Thymus (tissue), 11 donors: ENCODE measurements around the gene RPS6KB2. TPM values are rescaled to one million over a fixed set of nuclear protein-coding genes. Genes with fewer than 3 reads are reported as not detected.
A peak's percentile ranks its signal among the peaks of the same experiment; 100 is the strongest.

Experiments
- DNase-seq, 9 donors: peaks; one replicate each; pipeline ENCODE4 v3.0.0-alpha.2; 2013; ENCODE audit warnings: low spot score in 9 of 9, low read depth in 6 of 9, missing footprints in 1 of 9
- H3K27ac ChIP-seq, 2 donors: one replicate each; pipeline ENCODE4 v1.5.1; 2013; ENCODE audit warnings: control low read depth in 1 of 2, low read depth in 1 of 2, low read length in 1 of 2, mild to moderate bottlenecking in 1 of 2, moderate library complexity in 1 of 2
- H3K27me3 ChIP-seq, 2 donors: one replicate each; pipeline ENCODE4 v1.5.1; 2013; ENCODE audit warnings: low read length in 1 of 2; ENCODE audit not compliant: control insufficient read depth in 2 of 2, insufficient read depth in 1 of 2
- H3K36me3 ChIP-seq, 2 donors: one replicate each; pipeline ENCODE4 v1.5.1; 2013; ENCODE audit warnings: low read length in 1 of 2, mild to moderate bottlenecking in 1 of 2, moderate library complexity in 1 of 2; ENCODE audit not compliant: control insufficient read depth in 2 of 2, insufficient read depth in 2 of 2
- H3K4me1 ChIP-seq, 2 donors: one replicate each; pipeline ENCODE4 v1.5.1; 2013; ENCODE audit warnings: low read length in 2 of 2; ENCODE audit not compliant: control insufficient read depth in 2 of 2, insufficient read depth in 2 of 2
- H3K4me3 ChIP-seq, 2 donors: one replicate each; pipeline ENCODE4 v1.5.1; 2013; ENCODE audit warnings: low read length in 2 of 2, control low read depth in 1 of 2, mild to moderate bottlenecking in 1 of 2
- H3K9me3 ChIP-seq, 2 donors: one replicate each; pipeline ENCODE4 v1.5.1; 2013; ENCODE audit warnings: low read length in 1 of 2, mild to moderate bottlenecking in 1 of 2; ENCODE audit not compliant: control insufficient read depth in 2 of 2, insufficient read depth in 1 of 2
- WGBS: extraction: QIAGEN DNeasy Blood & Tissue Kit; methylation state at CpG from one replicate; pipeline ENCODE4 v1.1.7; 2013; 5-methylcytosine and 5-hydroxymethylcytosine counted together
- polyA plus RNA-seq: library from polyadenylated mRNA; stranded (reverse); fragments of 200-250 nt; gene quantifications from one replicate; pipeline ENCODE4 v1.2.3, GENCODE V29; 2013
- total RNA-seq: library from RNA; stranded (reverse); fragments of 120-200 nt; gene quantifications from one replicate; pipeline ENCODE4 v1.2.4, GENCODE V29; 2013
- donor health status: healthy.

RPS6KB2 gene
- total and polyA plus RNA-seq, 2 donors = 50.1 to 76.8 TPM

- no peak for DNase-seq
- Histone ChIP-seq H3K4me3 (peak overlapping the region; percentile 30 to 51), H3K27me3 (no peaks in the 10 kb centered on the region), H3K36me3 (peaks cover 33 to 54% of the 10 kb centered on the region in 2 donors), H3K9me3 (peaks cover 0 to 3% of the 10 kb centered on the region in 2 donors), H3K27ac (peak overlapping the region; percentile 98), H3K4me1 (peaks cover 81 to 98% of the 10 kb centered on the region in 2 donors)
- WGBS = 82% methylated on average over 12 of the region's 12 CpGs
Observed at GRCh38 chr11:67407688-67408163, 20.6 kb upstream of the RPS6KB2 start.

GRCh38 chr11:67408437-67409200 lies 19.7 kb upstream of the RPS6KB2 start:
- H3K27ac ChIP-seq = peak overlapping the region; percentile 98
- no peaks in the 10 kb centered on the region for H3K27me3 ChIP-seq
- H3K36me3 ChIP-seq = peaks cover 33 to 54% of the 10 kb centered on the region in 2 donors
- WGBS = 7% methylated on average over 18 of the region's 18 CpGs
- peak in 1 of 9 donors; percentile 66 for DNase-seq
- H3K9me3 ChIP-seq = peaks cover 0 to 3% of the 10 kb centered on the region in 2 donors
- peak overlapping the region; percentile 51 to 55 for H3K4me3 ChIP-seq
- peaks cover 85 to 98% of the 10 kb centered on the region in 2 donors for H3K4me1 ChIP-seq

GRCh38 chr11:67409261-67409666 lies 19.0 kb upstream of the RPS6KB2 start:
- Histone ChIP-seq H3K27ac (peak overlapping the region; percentile 98), H3K4me3 (peak overlapping the region; percentile 51 to 55), H3K4me1 (peaks cover 85 to 98% of the 10 kb centered on the region in 2 donors), H3K27me3 (no peaks in the 10 kb centered on the region), H3K36me3 (peaks cover 33 to 54% of the 10 kb centered on the region in 2 donors), H3K9me3 (peaks cover 0 to 3% of the 10 kb centered on the region in 2 donors)
- peak in 8 of 9 donors; percentile 68 to 95 (median 84) for DNase-seq
- 4% methylated on average over 24 of the region's 24 CpGs for WGBS

- H3K36me3 ChIP-seq = peaks cover 33 to 50% of the 10 kb centered on the region in 2 donors
- DNase-seq = no peak
- H3K27me3 ChIP-seq = peaks cover 0 to under 1% of the 10 kb centered on the region in 2 donors
- peak overlapping the region; percentile 51 to 55 for H3K4me3 ChIP-seq
- H3K4me1 ChIP-seq = peaks cover 87 to 98% of the 10 kb centered on the region in 2 donors
- H3K27ac ChIP-seq = peak overlapping the region; percentile 98
- WGBS = 27% methylated on average over 13 of the region's 13 CpGs
- peaks cover 0 to 3% of the 10 kb centered on the region in 2 donors for H3K9me3 ChIP-seq
Observed at GRCh38 chr11:67409781-67410368, 18.4 kb upstream of the RPS6KB2 start.

- peaks cover 0 to 3% of the 10 kb centered on the region in 2 donors for H3K9me3 ChIP-seq
- H3K27ac ChIP-seq = peak overlapping the region; percentile 98
- WGBS = 75% methylated on average over 15 of the region's 15 CpGs
- H3K4me1 ChIP-seq = peaks cover 86 to 98% of the 10 kb centered on the region in 2 donors
- DNase-seq = no peak
- H3K4me3 ChIP-seq = peak overlapping the region in 1 of 2 donors; percentile 51
- H3K36me3 ChIP-seq = peaks cover 28 to 45% of the 10 kb centered on the region in 2 donors
- peaks cover 0 to 6% of the 10 kb centered on the region in 2 donors for H3K27me3 ChIP-seq
Observed at GRCh38 chr11:67410369-67410831, 17.9 kb upstream of the RPS6KB2 start.

- DNase-seq = no peak
- Histone ChIP-seq H3K4me1 (peaks cover 86 to 95% of the 10 kb centered on the region in 2 donors), H3K27me3 (peaks cover 0 to 9% of the 10 kb centered on the region in 2 donors), H3K4me3 (no peak overlapping the region), H3K36me3 (peaks cover 20 to 37% of the 10 kb centered on the region in 2 donors), H3K27ac (peak overlapping the region; percentile 58 to 98), H3K9me3 (peaks cover 0 to 3% of the 10 kb centered on the region in 2 donors)
- WGBS = 95% methylated on average over 17 of the region's 17 CpGs
Observed at GRCh38 chr11:67410984-67411784, 17.1 kb upstream of the RPS6KB2 start.

- peaks cover 0 to 3% of the 10 kb centered on the region in 2 donors for H3K9me3 ChIP-seq
- 79% methylated on average over 7 of the region's 7 CpGs for WGBS
- H3K4me3 ChIP-seq = no peak overlapping the region
- H3K27me3 ChIP-seq = peaks cover 0 to 9% of the 10 kb centered on the region in 2 donors
- DNase-seq = peak in 1 of 9 donors; percentile 71
- H3K4me1 ChIP-seq = peaks cover 86 to 95% of the 10 kb centered on the region in 2 donors
- peaks cover 14 to 32% of the 10 kb centered on the region in 2 donors for H3K36me3 ChIP-seq
- peak overlapping the region; percentile 43 to 88 for H3K27ac ChIP-seq
Observed at GRCh38 chr11:67411785-67412152, 16.5 kb upstream of the RPS6KB2 start.

GRCh38 chr11:67412495-67413179 lies 15.7 kb upstream of the RPS6KB2 start:
- no peak for DNase-seq
- Histone ChIP-seq H3K27me3 (peaks cover 0 to 9% of the 10 kb centered on the region in 2 donors), H3K4me1 (peaks cover 83 to 95% of the 10 kb centered on the region in 2 donors), H3K9me3 (peaks cover 0 to 3% of the 10 kb centered on the region in 2 donors), H3K27ac (peak overlapping the region in 1 of 2 donors; percentile 42), H3K4me3 (no peak overlapping the region), H3K36me3 (peaks cover 6 to 23% of the 10 kb centered on the region in 2 donors)
- WGBS = 83% methylated on average over 9 of the region's 9 CpGs
